ENCODE data around the gene FLNC. TPM values are rescaled to one million over a fixed set of nuclear protein-coding genes. Genes with fewer than 3 reads are reported as not detected.

The FLNC gene
- total and polyA plus RNA-seq, 9 of the 15 experiments (the other 6 are each of a cell fraction or from before 2014, with no cell fraction given): 0.90 to 155 (median 28.8) TPM

DNA sequence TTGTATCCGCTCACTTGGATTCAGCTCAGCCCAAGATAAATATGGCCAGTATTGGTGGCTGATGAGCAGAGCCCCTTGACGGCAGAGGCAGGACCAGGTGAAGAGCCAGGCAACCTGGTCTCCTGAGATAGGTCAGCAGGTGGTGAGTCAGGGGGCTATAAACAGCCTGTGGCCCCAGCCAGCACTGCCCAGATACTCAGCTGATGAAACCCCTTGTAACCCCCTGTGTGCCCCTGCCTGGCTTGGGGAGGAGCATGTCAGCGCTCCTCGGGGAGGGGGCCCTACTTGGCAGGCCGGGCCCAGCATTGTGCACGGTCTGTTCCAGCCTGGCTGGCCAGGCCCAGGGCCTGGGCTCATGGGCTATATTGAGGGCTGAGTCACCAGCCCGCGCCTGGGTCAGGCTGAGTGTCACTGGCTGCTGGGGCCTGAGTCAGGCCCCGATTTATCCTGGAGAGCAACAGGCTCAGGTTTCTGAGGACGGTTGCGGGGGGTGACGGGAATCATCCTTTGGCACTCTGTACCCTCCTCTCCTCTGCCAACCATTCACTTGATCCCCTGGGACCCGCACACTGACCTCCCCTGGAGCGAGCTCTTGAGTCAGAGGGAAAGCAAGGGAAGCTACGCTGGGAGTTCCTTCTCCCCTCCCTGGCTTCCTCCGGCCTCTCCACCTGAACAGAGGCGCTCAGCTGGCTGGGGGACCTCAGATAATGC lies 2.8 kb upstream of the FLNC start (continued):
- TF ChIP-seq SRSF1 (IDR thresholded peaks at IDR 0.05; ENCODE audit: low read depth, low read length): no peak
- TF ChIP-seq HDAC8 (tag; IDR thresholded peaks at IDR 0.05): no peak
- TF ChIP-seq LCOR (CRISPR knock-in tag; IDR thresholded peaks at IDR 0.05): 0 out of 2 replicates have a peak, but pooled peaks have one; percentile 48
- peak; percentile 30; the same call in 1 of the 2 replicates for TF ChIP-seq ZFP91 (CRISPR knock-in tag; IDR thresholded peaks at IDR 0.05)
- TF ChIP-seq, protein P1, sequence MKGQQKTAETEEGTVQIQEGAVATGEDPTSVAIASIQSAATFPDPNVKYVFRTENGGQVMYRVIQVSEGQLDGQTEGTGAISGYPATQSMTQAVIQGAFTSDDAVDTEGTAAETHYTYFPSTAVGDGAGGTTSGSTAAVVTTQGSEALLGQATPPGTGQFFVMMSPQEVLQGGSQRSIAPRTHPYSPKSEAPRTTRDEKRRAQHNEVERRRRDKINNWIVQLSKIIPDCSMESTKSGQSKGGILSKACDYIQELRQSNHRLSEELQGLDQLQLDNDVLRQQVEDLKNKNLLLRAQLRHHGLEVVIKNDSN (CRISPR knock-in tag; IDR thresholded peaks at IDR 0.05): no peak
- TF ChIP-seq BMI1 (IDR thresholded peaks at IDR 0.05; ENCODE audit: low read length): no peak
- peak; percentile 87 for TF ChIP-seq EP300 (IDR thresholded peaks at IDR 0.05; ENCODE audit: low read length)
- TF ChIP-seq MTA2 (IDR thresholded peaks at IDR 0.05; ENCODE audit: low read depth): no peak; the same call in 1 of the 2 replicates
- no peak for TF ChIP-seq ARHGAP35 (IDR thresholded peaks at IDR 0.05; ENCODE audit: partially characterized antibody)
- no peak for TF ChIP-seq CTCF (IDR thresholded peaks at IDR 0.05 in 2 of 3, conservative IDR thresholded peaks at IDR 0.05 in 1 of 3; ENCODE audit: insufficient read depth in 2 of 3, low read depth in 1 of 3, low read length in 3 of 3)
- no peak for TF ChIP-seq MYBL2 (IDR thresholded peaks at IDR 0.05; ENCODE audit: low read depth)
- no peak for TF ChIP-seq MYBL2 (CRISPR knock-in tag; IDR thresholded peaks at IDR 0.05; ENCODE audit: borderline replicate concordance)
- no peak for TF ChIP-seq CLOCK (CRISPR knock-in tag; IDR thresholded peaks at IDR 0.05; ENCODE audit: borderline replicate concordance)
- no peak for TF ChIP-seq HNRNPL (IDR thresholded peaks at IDR 0.05; ENCODE audit: low read depth, low read length)
- TF ChIP-seq ZNF395 (CRISPR knock-in tag; IDR thresholded peaks at IDR 0.05): no peak
- TF ChIP-seq ILF3 (IDR thresholded peaks at IDR 0.05; ENCODE audit: borderline replicate concordance): no peak
- TF ChIP-seq, protein P2, sequence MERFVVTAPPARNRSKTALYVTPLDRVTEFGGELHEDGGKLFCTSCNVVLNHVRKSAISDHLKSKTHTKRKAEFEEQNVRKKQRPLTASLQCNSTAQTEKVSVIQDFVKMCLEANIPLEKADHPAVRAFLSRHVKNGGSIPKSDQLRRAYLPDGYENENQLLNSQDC (CRISPR knock-in tag; IDR thresholded peaks at IDR 0.05): no peak
- no peak for TF ChIP-seq PTRF (tag; IDR thresholded peaks at IDR 0.05)
- TF ChIP-seq ZNF644 (tag; IDR thresholded peaks at IDR 0.05; ENCODE audit: low read depth): peak; percentile 64; the same call in 1 of the 2 replicates
